ENCODE data around the gene SCYGR6.

The SCYGR6 gene

GRCh38 chr2:227701556-227701955 is 23.0 kb downstream of the SCYGR6 start:
- in situ Hi-C loops (cut with MboI; ENCODE audit: low sequenced_read_pairs, unreplicated experiment) = no loop called here
- no peak for DNase-seq (ENCODE audit: low spot score)
- TF ChIP-seq CTCF (IDR thresholded peaks at IDR 0.05; ENCODE audit: borderline replicate concordance, control extremely low read depth, extremely low read depth, insufficient read depth, missing control alignments) = no peak

GRCh38 chr2:227696990-227697679 is 27.4 kb downstream of the SCYGR6 start:
- no peak for TF ChIP-seq CTCF (IDR thresholded peaks at IDR 0.05; ENCODE audit: borderline replicate concordance, control extremely low read depth, extremely low read depth, insufficient read depth, missing control alignments)
- in situ Hi-C loops (cut with MboI; ENCODE audit: low sequenced_read_pairs, unreplicated experiment) = no loop called here
- no peak for DNase-seq (ENCODE audit: low spot score)

GRCh38 chr2:227687189-227687588 is 37.4 kb downstream of the SCYGR6 start:
- in situ Hi-C loops (cut with MboI; ENCODE audit: low sequenced_read_pairs, unreplicated experiment) = no loop called here
- DNase-seq (ENCODE audit: low spot score) = no peak
- TF ChIP-seq CTCF (IDR thresholded peaks at IDR 0.05; ENCODE audit: borderline replicate concordance, control extremely low read depth, extremely low read depth, insufficient read depth, missing control alignments) = no peak

GRCh38 chr2:227684258-227684657 is 40.3 kb downstream of the SCYGR6 start:
- no peak for TF ChIP-seq CTCF (IDR thresholded peaks at IDR 0.05; ENCODE audit: borderline replicate concordance, control extremely low read depth, extremely low read depth, insufficient read depth, missing control alignments)
- in situ Hi-C loops (cut with MboI; ENCODE audit: low sequenced_read_pairs, unreplicated experiment) = no loop called here
- no peak for DNase-seq (ENCODE audit: low spot score)

GRCh38 chr2:227677928-227678327 is 46.6 kb downstream of the SCYGR6 start:
- no peak for TF ChIP-seq CTCF (IDR thresholded peaks at IDR 0.05; ENCODE audit: borderline replicate concordance, control extremely low read depth, extremely low read depth, insufficient read depth, missing control alignments)
- DNase-seq (ENCODE audit: low spot score) = no peak
- in situ Hi-C loops (cut with MboI; ENCODE audit: low sequenced_read_pairs, unreplicated experiment) = no loop called here

GRCh38 chr2:227674485-227674884 is 50.1 kb downstream of the SCYGR6 start:
- TF ChIP-seq CTCF (IDR thresholded peaks at IDR 0.05; ENCODE audit: borderline replicate concordance, control extremely low read depth, extremely low read depth, insufficient read depth, missing control alignments) = no peak
- no peak for DNase-seq (ENCODE audit: low spot score)
- in situ Hi-C loops (cut with MboI; ENCODE audit: low sequenced_read_pairs, unreplicated experiment) = no loop called here
